Hepatocyte (in vitro differentiated cells): ENCODE results near the gene SPDYE9. TPM values are rescaled to one million over a fixed set of nuclear protein-coding genes. Genes with fewer than 3 reads are reported as not detected.

Source experiments
- polyA plus RNA-seq: library from polyadenylated mRNA; unstranded; fragments of >200 nt; fragmentation: Nextera tagmentation; extraction: Ambion mirVana; gene quantifications from 2 replicates; pipeline ENCODE4 v1.2.1, GENCODE V29; 2016
- small RNA-seq: library from RNA; depleted of rRNA; stranded (forward); fragments of <200 nt; gene quantifications from one replicate; pipeline ENCODE3, GENCODE V24; 2014
- total RNA-seq: library from RNA; depleted of rRNA; stranded (reverse); fragments of >200 nt; gene quantifications from 2 replicates; pipeline ENCODE4 v1.2.3, GENCODE V29; 2014

Gene SPDYE9
- total and polyA plus RNA-seq, 2 experiments from 2014 or later: 0.07 to 0.19 TPM

Small RNA genes within 50 kb of the gene (small RNA-seq; reads per million reads assigned to genes)
- not detected for gene RF00019

Other genes starting within 250 kb of the SPDYE9 start
- gene POM121, start 160.9 kb downstream of the SPDYE9 start, total RNA-seq: 9.6 and 10.3 TPM in 2 replicates
- 16.1 and 17.8 TPM in 2 replicates for gene POM121, start 160.9 kb downstream of the SPDYE9 start, polyA plus RNA-seq
- gene TRIM74, start 116.6 kb downstream of the SPDYE9 start, total RNA-seq: 0.47 and 2.4 TPM in 2 replicates
- 0.74 and 1.7 TPM in 2 replicates for gene TRIM74, start 116.6 kb downstream of the SPDYE9 start, polyA plus RNA-seq
- 0.07 TPM in 1 of 2 replicates, not detected in the other for gene SPDYE8, start 56.3 kb downstream of the SPDYE9 start, total RNA-seq
- 0.17 and 0.19 TPM in 2 replicates for gene SPDYE8, start 56.3 kb downstream of the SPDYE9 start, polyA plus RNA-seq
- gene SPDYE11, start 28.1 kb downstream of the SPDYE9 start, total RNA-seq: 0.07 TPM in 1 of 2 replicates, not detected in the other
- gene SPDYE11, start 28.1 kb downstream of the SPDYE9 start, polyA plus RNA-seq: 0.38 and 0.45 TPM in 2 replicates
- 20.5 and 22.6 TPM in 2 replicates for gene NSUN5, start 222.8 kb upstream of the SPDYE9 start, total RNA-seq
- 30.6 and 33.1 TPM in 2 replicates for gene NSUN5, start 222.8 kb upstream of the SPDYE9 start, polyA plus RNA-seq
- 7.5 and 9.8 TPM in 2 replicates for gene TRIM50, start 242.0 kb upstream of the SPDYE9 start, total RNA-seq
- 9.0 and 10.8 TPM in 2 replicates for gene TRIM50, start 242.0 kb upstream of the SPDYE9 start, polyA plus RNA-seq
- gene FKBP6, start 242.1 kb upstream of the SPDYE9 start, total RNA-seq: 0.12 TPM in 1 of 2 replicates, not detected in the other
- 0.17 TPM in 1 of 2 replicates, not detected in the other for gene FKBP6, start 242.1 kb upstream of the SPDYE9 start, polyA plus RNA-seq